ENCODE data around the gene TECR. TPM values are rescaled to one million over a fixed set of nuclear protein-coding genes. Genes with fewer than 3 reads are reported as not detected.

The TECR gene
- total RNA-seq, 4 donors from 2014 or later: 36.6 to 145 (median 69.3) TPM

DNA sequence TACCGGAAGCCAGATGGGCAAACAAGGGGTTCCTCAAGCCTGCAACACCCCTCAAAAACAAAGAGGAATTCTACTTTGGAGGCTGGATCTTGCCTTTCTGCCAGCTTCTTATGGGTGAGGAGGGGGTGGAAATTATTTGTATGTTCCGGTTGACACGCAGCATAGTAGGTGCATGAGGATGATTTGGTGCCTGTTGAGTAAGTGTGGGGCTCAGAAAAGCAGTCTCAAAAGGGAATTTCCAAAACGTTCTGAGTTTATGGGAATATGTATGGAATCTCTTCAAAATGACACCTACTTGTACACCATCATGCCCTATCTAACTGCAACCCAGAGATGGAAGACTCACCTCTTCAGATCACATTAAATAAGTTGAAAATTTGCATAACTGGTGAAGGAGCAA lies 3.0 kb upstream of the TECR start:
- Histone ChIP-seq H3K27me3 (no peaks in the 10 kb centered on the region), H3K27ac (no peak overlapping the region)
- in situ Hi-C loops (cut with MboI; ENCODE audit: low pct_ligation_motif_present in 1 of 4, low pct_unique_long_range_greater_than_20kb in 1 of 4, low sequenced_read_pairs in 3 of 4): no loop called here

DNA sequence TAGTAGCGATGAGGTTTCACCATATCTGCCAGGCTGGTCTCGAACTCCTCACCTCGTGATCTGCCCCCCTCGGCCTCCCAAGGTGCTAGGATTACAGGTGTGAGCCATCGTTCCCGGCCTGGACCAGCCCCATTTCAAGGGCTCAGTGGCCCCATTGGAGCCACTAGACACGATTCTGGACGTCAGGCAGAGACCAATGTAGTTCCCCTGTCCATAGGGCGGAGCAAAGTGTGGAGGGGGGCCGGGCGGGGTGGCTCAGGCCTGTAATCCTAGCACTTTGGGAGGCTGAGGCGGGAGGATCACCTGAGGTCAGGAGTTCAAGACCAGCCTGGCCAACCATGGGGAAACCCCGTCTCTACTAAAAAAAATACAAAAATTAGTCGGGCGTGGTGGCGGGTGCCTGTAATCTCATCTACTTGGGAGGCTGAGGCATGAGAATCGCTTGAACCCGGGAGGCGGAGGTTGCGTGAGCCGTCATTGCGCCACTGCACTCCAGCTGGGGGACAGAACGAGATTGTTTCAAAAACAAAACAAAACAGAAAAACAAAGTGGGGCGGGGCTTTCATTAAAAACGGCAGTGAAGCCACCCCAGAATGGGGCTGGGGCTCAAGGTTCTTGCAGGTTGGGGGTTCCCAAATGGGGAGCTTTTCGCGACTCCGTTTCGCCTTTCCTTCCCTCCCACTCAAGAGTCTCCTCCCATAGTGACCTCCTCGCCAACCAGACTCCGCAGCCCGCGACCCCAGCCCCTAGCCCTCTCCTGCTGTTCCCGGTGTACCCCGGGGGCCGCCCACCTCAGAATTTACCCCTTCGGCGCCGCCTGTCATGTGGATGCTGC lies 758 bp upstream of the TECR start:
- in situ Hi-C loops (cut with MboI; ENCODE audit: low pct_ligation_motif_present in 1 of 4, low pct_unique_long_range_greater_than_20kb in 1 of 4, low sequenced_read_pairs in 3 of 4): no loop called here
- H3K36me3 ChIP-seq: no peaks in the 10 kb centered on the region
- 29 to 55% methylated on average over 4 to 39 of the region's 39 CpGs for WGBS, 2 donors (ENCODE audit: low coverage in 1 of 2)
- intact Hi-C loops (cut with DNase I; ENCODE audit: low total_unique reads): no loop called here
- H3K27ac ChIP-seq: peak overlapping the region; percentile 93 to 98 (median 96)
- no peaks in the 10 kb centered on the region for H3K9me3 ChIP-seq
- DNase-seq: no peak
- H3K4me3 ChIP-seq: peak overlapping the region; percentile 50 to 89 (median 60)
- H3K27me3 ChIP-seq: no peaks in the 10 kb centered on the region
- TF ChIP-seq, protein P1, sequence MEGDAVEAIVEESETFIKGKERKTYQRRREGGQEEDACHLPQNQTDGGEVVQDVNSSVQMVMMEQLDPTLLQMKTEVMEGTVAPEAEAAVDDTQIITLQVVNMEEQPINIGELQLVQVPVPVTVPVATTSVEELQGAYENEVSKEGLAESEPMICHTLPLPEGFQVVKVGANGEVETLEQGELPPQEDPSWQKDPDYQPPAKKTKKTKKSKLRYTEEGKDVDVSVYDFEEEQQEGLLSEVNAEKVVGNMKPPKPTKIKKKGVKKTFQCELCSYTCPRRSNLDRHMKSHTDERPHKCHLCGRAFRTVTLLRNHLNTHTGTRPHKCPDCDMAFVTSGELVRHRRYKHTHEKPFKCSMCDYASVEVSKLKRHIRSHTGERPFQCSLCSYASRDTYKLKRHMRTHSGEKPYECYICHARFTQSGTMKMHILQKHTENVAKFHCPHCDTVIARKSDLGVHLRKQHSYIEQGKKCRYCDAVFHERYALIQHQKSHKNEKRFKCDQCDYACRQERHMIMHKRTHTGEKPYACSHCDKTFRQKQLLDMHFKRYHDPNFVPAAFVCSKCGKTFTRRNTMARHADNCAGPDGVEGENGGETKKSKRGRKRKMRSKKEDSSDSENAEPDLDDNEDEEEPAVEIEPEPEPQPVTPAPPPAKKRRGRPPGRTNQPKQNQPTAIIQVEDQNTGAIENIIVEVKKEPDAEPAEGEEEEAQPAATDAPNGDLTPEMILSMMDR (IDR thresholded peaks at IDR 0.05): no peak
- no peak for TF ChIP-seq EP300 (IDR thresholded peaks at IDR 0.05; ENCODE audit: low read depth)
- no peak for TF ChIP-seq POLR2A (IDR thresholded peaks at IDR 0.05)
- no peak for TF ChIP-seq POLR2AphosphoS5 (IDR thresholded peaks at IDR 0.05)
- peaks cover 6 to 24% (median 14%) of the 10 kb centered on the region in 4 donors for H3K4me1 ChIP-seq

More for the DNA sequence above, 3.0 kb upstream of the TECR start:
- 85% methylated on average over 4 of the region's 4 CpGs; no CpG with 5 or more reads in 1 of the 2 donors for WGBS, 2 donors (ENCODE audit: low coverage in 1 of 2)
- no peak overlapping the region for H3K4me3 ChIP-seq
- TF ChIP-seq POLR2AphosphoS5 (IDR thresholded peaks at IDR 0.05) (no peak), EP300 (IDR thresholded peaks at IDR 0.05; ENCODE audit: low read depth) (no peak), POLR2A (IDR thresholded peaks at IDR 0.05) (no peak)
- TF ChIP-seq, protein P1 (IDR thresholded peaks at IDR 0.05): no peak
- peaks cover 6 to 34% (median 17%) of the 10 kb centered on the region in 4 donors for H3K4me1 ChIP-seq
- intact Hi-C loops (cut with DNase I; ENCODE audit: low total_unique reads): no loop called here
- no peak for DNase-seq
- H3K36me3 ChIP-seq: no peaks in the 10 kb centered on the region
- H3K9me3 ChIP-seq: no peaks in the 10 kb centered on the region

DNA sequence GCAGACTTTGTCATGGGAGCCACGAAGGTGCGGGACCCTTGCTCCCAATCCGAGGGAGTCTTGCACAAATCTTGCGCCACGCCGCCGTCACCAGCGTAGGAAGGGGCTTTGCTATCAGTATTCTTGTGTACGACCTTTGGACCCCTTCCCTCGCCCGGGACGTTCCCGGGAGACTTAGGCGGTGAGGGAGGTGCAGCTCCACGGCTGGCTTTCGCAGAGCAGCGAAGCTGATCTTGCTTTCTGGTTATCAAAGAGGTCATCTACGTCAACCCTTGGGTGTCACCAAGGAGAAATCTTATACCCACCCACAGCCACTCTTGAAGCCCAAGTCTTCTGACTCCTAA lies 583 bp downstream of the TECR start:
- peaks cover 6 to 24% (median 14%) of the 10 kb centered on the region in 4 donors for H3K4me1 ChIP-seq
- 0 to 1% methylated on average over 2 to 18 of the region's 18 CpGs for WGBS, 2 donors (ENCODE audit: low coverage in 1 of 2)
- no peaks in the 10 kb centered on the region for H3K9me3 ChIP-seq
- peak; percentile 72 for DNase-seq
- no peaks in the 10 kb centered on the region for H3K36me3 ChIP-seq
- intact Hi-C loops (cut with DNase I; ENCODE audit: low total_unique reads) (no loop called here), in situ Hi-C loops (cut with MboI; ENCODE audit: low pct_ligation_motif_present in 1 of 4, low pct_unique_long_range_greater_than_20kb in 1 of 4, low sequenced_read_pairs in 3 of 4) (no loop called here)
- H3K27ac ChIP-seq: peak overlapping the region; percentile 93 to 98 (median 96)
- no peak for TF ChIP-seq EP300 (IDR thresholded peaks at IDR 0.05; ENCODE audit: low read depth)
- no peak for TF ChIP-seq POLR2A (IDR thresholded peaks at IDR 0.05)
- TF ChIP-seq, protein P1 (IDR thresholded peaks at IDR 0.05): no peak
- no peaks in the 10 kb centered on the region for H3K27me3 ChIP-seq
- H3K4me3 ChIP-seq: peak overlapping the region; percentile 53 to 89 (median 76)

DNA sequence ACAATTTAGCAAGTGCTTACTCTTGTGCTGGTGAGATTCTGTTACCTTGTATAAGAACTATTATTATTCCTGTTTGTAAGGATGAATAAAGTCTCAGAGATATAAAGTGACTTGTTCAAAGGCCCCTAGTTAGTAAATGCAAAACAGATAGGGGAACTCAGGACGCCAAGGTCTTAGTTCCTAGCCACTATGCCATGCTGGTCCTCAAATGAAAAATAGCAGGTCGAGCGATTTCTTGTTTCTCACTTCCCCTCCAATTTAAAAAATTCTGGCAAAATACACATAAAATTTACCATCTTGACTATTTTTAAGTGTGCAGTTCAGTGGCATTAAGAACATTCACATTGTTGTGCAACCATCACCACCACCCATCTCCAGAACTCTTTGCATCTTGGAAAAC lies 1.1 kb downstream of the TECR start:
- TF ChIP-seq POLR2AphosphoS5 (IDR thresholded peaks at IDR 0.05) (no peak), POLR2A (IDR thresholded peaks at IDR 0.05) (no peak), EP300 (IDR thresholded peaks at IDR 0.05; ENCODE audit: low read depth) (no peak)
- TF ChIP-seq, protein P1 (IDR thresholded peaks at IDR 0.05): no peak
- H3K27me3 ChIP-seq: no peaks in the 10 kb centered on the region
- H3K27ac ChIP-seq: peak overlapping the region; percentile 93 to 98 (median 96)
- intact Hi-C loops (cut with DNase I; ENCODE audit: low total_unique reads) (no loop called here), in situ Hi-C loops (cut with MboI; ENCODE audit: low pct_ligation_motif_present in 1 of 4, low pct_unique_long_range_greater_than_20kb in 1 of 4, low sequenced_read_pairs in 3 of 4) (no loop called here)
- DNase-seq: no peak
- H3K4me3 ChIP-seq: peak overlapping the region in 3 of 4 donors; percentile 53 to 89 (median 69)
- no peaks in the 10 kb centered on the region for H3K36me3 ChIP-seq
- peaks cover 6 to 24% (median 14%) of the 10 kb centered on the region in 4 donors for H3K4me1 ChIP-seq
- no peaks in the 10 kb centered on the region for H3K9me3 ChIP-seq
- WGBS, 2 donors (ENCODE audit: low coverage in 1 of 2): 61 to 79% methylated on average over 2 to 3 of the region's 3 CpGs
